CD14-positive monocyte (primary cell): ENCODE measurements around the gene GBA3. TPM values are rescaled to one million over a fixed set of nuclear protein-coding genes. Genes with fewer than 3 reads are reported as not detected.

Experiments used
- DNase-seq, 3 donors: peaks; one replicate each; pipeline ENCODE4 v3.0.0-alpha.2; 2011 to 2022
- H2AFZ ChIP-seq: 2 replicates; pipeline ENCODE4 v1.6.0; 2012; ENCODE audit warnings: mild to moderate bottlenecking, low read depth, low read length, inconsistent platforms; ENCODE audit not compliant: insufficient read depth, poor library complexity, severe bottlenecking
- H3K27ac ChIP-seq, 2 donors: 1 replicate in 1 of 2; 2 replicates in 1 of 2; pipeline ENCODE4 v1.5.1; 2012 to 2013; ENCODE audit warnings: low read length in 2 of 2, control low read depth in 1 of 2, inconsistent platforms in 1 of 2, low read depth in 1 of 2, mild to moderate bottlenecking in 1 of 2
- H3K27me3 ChIP-seq, 2 donors: one replicate each; pipeline versions ENCODE4 v1.6.0 to v1.6.1; 2011 to 2013; ENCODE audit warnings: low read length in 2 of 2; ENCODE audit not compliant: control insufficient read depth in 2 of 2, insufficient read depth in 2 of 2
- H3K36me3 ChIP-seq, 2 donors: replicated peaks in 1 of 2; 1 replicate in 1 of 2; 2 replicates in 1 of 2; pipeline versions ENCODE4 v1.5.1 to v1.6.1; 2012 to 2013; ENCODE audit warnings: low read length in 2 of 2, control low read depth in 1 of 2, inconsistent platforms in 1 of 2, mild to moderate bottlenecking in 1 of 2; ENCODE audit not compliant: insufficient read depth in 2 of 2, control insufficient read depth in 1 of 2
- H3K4me1 ChIP-seq, 2 donors: 1 replicate in 1 of 2; 2 replicates in 1 of 2; pipeline versions ENCODE4 v1.5.1 to v1.6.1; 2012 to 2013; ENCODE audit warnings: low read length in 2 of 2, control low read depth in 1 of 2, inconsistent platforms in 1 of 2, mild to moderate bottlenecking in 1 of 2, moderate library complexity in 1 of 2; ENCODE audit not compliant: insufficient read depth in 2 of 2, control insufficient read depth in 1 of 2
- H3K4me2 ChIP-seq: replicated peaks from 2 replicates; pipeline ENCODE3; 2012; ENCODE audit warnings: low read length, moderate library complexity, mild to moderate bottlenecking; ENCODE audit not compliant: poor library complexity, severe bottlenecking; ENCODE audit errors: extremely low read depth
- H3K4me3 ChIP-seq, 3 experiments: fragments of 200-600 bp in 1 of 3; sonication (generic) in 1 of 3; replicated peaks in 1 of 3; 1 replicate in 2 of 3; 2 replicates in 1 of 3; pipeline ENCODE4 v1.5.1; 2011 to 2013; ENCODE audit warnings: low read length in 3 of 3, mild to moderate bottlenecking in 3 of 3, control low read depth in 2 of 3, low read depth in 2 of 3, inconsistent platforms in 1 of 3, moderate library complexity in 1 of 3
- H3K79me2 ChIP-seq: 2 replicates; pipeline ENCODE4 v1.6.0; 2012; ENCODE audit warnings: mild to moderate bottlenecking, control low read depth, inconsistent platforms, low read length, moderate library complexity; ENCODE audit not compliant: insufficient read depth
- H3K9ac ChIP-seq: 2 replicates; pipeline ENCODE4 v1.6.0; 2017; ENCODE audit warnings: low read length, mild to moderate bottlenecking; ENCODE audit not compliant: insufficient read depth, poor library complexity, severe bottlenecking
- H3K9me3 ChIP-seq, 2 donors: replicated peaks in 1 of 2; 1 replicate in 1 of 2; 2 replicates in 1 of 2; pipeline versions ENCODE4 v1.5.1 to v1.6.1; 2012 to 2013; ENCODE audit warnings: low read length in 2 of 2, control low read depth in 1 of 2; ENCODE audit not compliant: control insufficient read depth in 1 of 2, insufficient read depth in 1 of 2
- H4K20me1 ChIP-seq: 2 replicates; pipeline ENCODE4 v1.6.0; 2012; ENCODE audit warnings: mild to moderate bottlenecking, low read length, control low read depth, moderate library complexity; ENCODE audit not compliant: insufficient read depth
- H3K27ac Mint-ChIP-seq, 7 donors: one replicate each; pipeline ENCODE4 v1.8.0; 2020; ENCODE audit warnings: mild to moderate bottlenecking in 7 of 7, mixed read lengths in 7 of 7, moderate library complexity in 6 of 7, inconsistent platforms in 2 of 7
- H3K27me3 Mint-ChIP-seq, 3 donors: one replicate each; pipeline ENCODE4 v1.8.0; 2021 to 2022; ENCODE audit warnings: low read depth in 3 of 3, mild to moderate bottlenecking in 3 of 3, mixed read lengths in 3 of 3, moderate library complexity in 3 of 3, inconsistent platforms in 1 of 3
- H3K36me3 Mint-ChIP-seq, 2 donors: one replicate each; pipeline ENCODE4 v1.8.0; 2020; ENCODE audit warnings: mixed read lengths in 2 of 2, inconsistent platforms in 1 of 2, mild to moderate bottlenecking in 1 of 2
- H3K4me1 Mint-ChIP-seq: one replicate; pipeline ENCODE4 v1.8.0; 2020; ENCODE audit warnings: mild to moderate bottlenecking, mixed read lengths
- H3K4me3 Mint-ChIP-seq, 2 donors: one replicate each; pipeline ENCODE4 v1.8.0; 2020; ENCODE audit warnings: mild to moderate bottlenecking in 2 of 2, mixed read lengths in 2 of 2, moderate library complexity in 1 of 2
- H3K9me3 Mint-ChIP-seq, 7 donors: one replicate each; pipeline ENCODE4 v1.8.0; 2020 to 2022; ENCODE audit warnings: mixed read lengths in 7 of 7, mild to moderate bottlenecking in 6 of 7, moderate library complexity in 6 of 7, inconsistent platforms in 2 of 7
- CTCF ChIP-seq: fragments of 200-600 bp; IDR thresholded peaks from one replicate; pipeline ENCODE4 v1.8.0; 2022; ENCODE audit warnings: antibody characterized with exemption, mild to moderate bottlenecking
- WGBS: methylation state at CpG from one replicate; pipeline ENCODE4 v1.1.5; 2013; ENCODE audit warnings: missing lambda C conversion rate; ENCODE audit not compliant: insufficient coverage; 5-methylcytosine and 5-hydroxymethylcytosine counted together
- intact Hi-C, 2 donors: fragments of 100-400 bp; cut with micrococcal nuclease; formaldehyde crosslinking; loops; one replicate each; pipeline versions ENCODE4 v1.15.0 to v1.15.1; 2023
- polyA plus RNA-seq, 3 donors: library from polyadenylated mRNA; depleted of rRNA in 1 of 3; unstranded in 2 of 3; stranded (reverse) in 1 of 3; fragments of 300-500 nt in 2 of 3; fragments of >200 nt in 1 of 3; fragmentation: Illumina TruSeq in 2 of 3; gene quantifications; 1 replicate in 2 of 3; 2 replicates in 1 of 3; pipeline ENCODE4 v1.2.3, GENCODE V29; 2012 to 2021

Gene GBA3
- polyA plus RNA-seq, 3 donors = not detected

- Mint-ChIP-seq H3K4me1 (peaks cover 2% of the 10 kb centered on the region), H3K27ac (no peak overlapping the region), H3K36me3 (no peaks in the 10 kb centered on the region), H3K27me3 (peaks cover 0 to 2% (median 0%) of the 10 kb centered on the region in 3 donors), H3K4me3 (no peak overlapping the region), H3K9me3 (peaks cover 2 to 27% (median 7%) of the 10 kb centered on the region in 7 donors)
- no peaks in the 10 kb centered on the region for H3K79me2 ChIP-seq
- H3K9me3 ChIP-seq = peaks cover 0 to 14% of the 10 kb centered on the region in 2 donors
- H3K27me3 ChIP-seq = no peaks in the 10 kb centered on the region
- no peaks in the 10 kb centered on the region for H4K20me1 ChIP-seq
- no peaks in the 10 kb centered on the region for H3K36me3 ChIP-seq
- intact Hi-C loops = no loop called here
- peaks cover 0 to 12% of the 10 kb centered on the region in 2 donors for H3K4me1 ChIP-seq
- no peak for TF ChIP-seq CTCF
- H3K27ac ChIP-seq = no peak overlapping the region
- H3K4me3 ChIP-seq = no peak overlapping the region
- WGBS = 83% methylated on average over 3 of the region's 4 CpGs
- DNase-seq = no peak
- H3K9ac ChIP-seq = no peak overlapping the region
- H3K4me2 ChIP-seq = no peak overlapping the region
- no peak overlapping the region for H2AFZ ChIP-seq
Measured at GRCh38 chr4:22780317-22780716, 87.6 kb downstream of the GBA3 start.

GRCh38 chr4:22780797-22781196 is 88.1 kb downstream of the GBA3 start:
- no peak overlapping the region for H3K4me2 ChIP-seq
- no peaks in the 10 kb centered on the region for H3K36me3 ChIP-seq
- no peaks in the 10 kb centered on the region for H3K27me3 ChIP-seq
- Mint-ChIP-seq H3K9me3 (peaks cover 2 to 27% (median 7%) of the 10 kb centered on the region in 7 donors), H3K36me3 (no peaks in the 10 kb centered on the region), H3K27me3 (peaks cover 0 to 2% (median 0%) of the 10 kb centered on the region in 3 donors), H3K4me1 (peaks cover 2% of the 10 kb centered on the region), H3K4me3 (no peak overlapping the region), H3K27ac (no peak overlapping the region)
- peaks cover 0 to 12% of the 10 kb centered on the region in 2 donors for H3K4me1 ChIP-seq
- no peak overlapping the region for H3K27ac ChIP-seq
- WGBS = 95% methylated on average over 3 of the region's 3 CpGs
- peaks cover 0 to 14% of the 10 kb centered on the region in 2 donors for H3K9me3 ChIP-seq
- no peak overlapping the region for H2AFZ ChIP-seq
- no peak overlapping the region for H3K9ac ChIP-seq
- intact Hi-C loops = no loop called here
- H3K79me2 ChIP-seq = no peaks in the 10 kb centered on the region
- no peak overlapping the region for H3K4me3 ChIP-seq
- DNase-seq = no peak
- H4K20me1 ChIP-seq = no peaks in the 10 kb centered on the region
- TF ChIP-seq CTCF = no peak
